GM18511 (cell line): Measurements from ENCODE around the gene EEF2K.
"Not testable (repeated sequence)": the region's sequence is repeated elsewhere in the genome, so short reads cannot be mapped to it uniquely, and the experiment has no call there.

Source experiments
- ATAC-seq: cut with Tn5 transposase; IDR thresholded peaks from one replicate; pipeline ENCODE4 v1.9.1; 2021; ENCODE audit warnings: mild to moderate bottlenecking, moderate library complexity; ENCODE audit not compliant: unreplicated experiment

The EEF2K gene

GRCh38 chr16:22189473-22190080 is 16.5 kb upstream of the EEF2K start:
- ATAC-seq, result no peak

- ATAC-seq, result peak; percentile 67
Observed at GRCh38 chr16:22190081-22190775, 15.8 kb upstream of the EEF2K start.

GRCh38 chr16:22190776-22191531 is 15.1 kb upstream of the EEF2K start:
- peak; percentile 57 for ATAC-seq

- ATAC-seq, result no peak
Observed at GRCh38 chr16:22191532-22192260, 14.4 kb upstream of the EEF2K start.

GRCh38 chr16:22192261-22193062 is 13.6 kb upstream of the EEF2K start:
- no peak for ATAC-seq

GRCh38 chr16:22193063-22193411 is 13.0 kb upstream of the EEF2K start:
- no peak for ATAC-seq

GRCh38 chr16:22194707-22195444 is 11.2 kb upstream of the EEF2K start:
- no peak for ATAC-seq

- ATAC-seq, result no peak
Observed at GRCh38 chr16:22195445-22195694, 10.7 kb upstream of the EEF2K start.

- ATAC-seq, result peak; percentile 35
Observed at GRCh38 chr16:22195695-22196558, 10.2 kb upstream of the EEF2K start.

- ATAC-seq, result not testable (repeated sequence)
Observed at GRCh38 chr16:22196559-22197168, 9.4 kb upstream of the EEF2K start.

GRCh38 chr16:22198547-22199293 is 7.4 kb upstream of the EEF2K start:
- ATAC-seq, result no peak

- ATAC-seq, result no peak
Observed at GRCh38 chr16:22202261-22202637, 3.8 kb upstream of the EEF2K start.

GRCh38 chr16:22203091-22203490 is 3.0 kb upstream of the EEF2K start:
- ATAC-seq, result no peak

GRCh38 chr16:22204091-22204655 is 1.9 kb upstream of the EEF2K start:
- no peak for ATAC-seq

GRCh38 chr16:22205577-22206012 is 483 bp upstream of the EEF2K start:
- no peak for ATAC-seq

GRCh38 chr16:22206842-22207714 is 1.0 kb downstream of the EEF2K start:
- peak; percentile 53 for ATAC-seq
